Measurements from ENCODE around the gene ANG. TPM values are rescaled to one million over a fixed set of nuclear protein-coding genes. Genes with fewer than 3 reads are reported as not detected.

ANG gene
- 3.0 and 6.2 TPM in 2 replicates for total RNA-seq

DNA sequence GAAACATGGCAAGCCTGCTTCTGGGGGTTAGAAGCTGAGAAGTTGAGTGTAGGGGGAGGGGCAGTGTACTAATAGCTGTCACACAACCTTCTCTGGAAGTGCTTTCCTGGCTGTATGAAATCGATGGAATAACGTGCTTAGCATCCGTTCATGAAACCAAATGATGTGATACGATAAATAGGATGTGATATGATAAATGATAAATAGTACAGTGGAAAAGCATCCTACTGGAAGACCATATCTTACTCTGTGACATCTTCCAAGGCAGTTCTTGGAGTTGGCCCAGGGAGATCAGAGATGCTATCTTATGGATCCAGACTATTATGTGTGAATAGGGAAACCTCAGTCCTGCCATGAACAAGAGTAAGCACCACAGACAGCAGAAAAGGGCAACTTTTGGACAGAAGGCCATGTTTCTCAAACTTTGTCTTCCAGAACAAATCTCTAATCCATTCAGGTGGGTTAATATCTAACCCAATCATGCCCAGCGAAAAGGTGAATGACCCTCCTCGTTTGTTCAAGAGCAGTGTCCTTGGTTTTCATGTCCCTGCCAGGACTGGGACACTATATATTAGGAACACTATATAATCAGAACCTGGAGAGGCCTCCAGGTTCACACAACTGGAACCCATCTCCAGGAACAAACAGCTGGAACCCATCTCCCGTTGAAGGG is at the start of gene ANG:
Gene ANG, plus strand, starts transcription at position 598 of the 673 bp plus-strand sequence. CDS start 4,801 bp downstream, outside the sequence.

DNA sequence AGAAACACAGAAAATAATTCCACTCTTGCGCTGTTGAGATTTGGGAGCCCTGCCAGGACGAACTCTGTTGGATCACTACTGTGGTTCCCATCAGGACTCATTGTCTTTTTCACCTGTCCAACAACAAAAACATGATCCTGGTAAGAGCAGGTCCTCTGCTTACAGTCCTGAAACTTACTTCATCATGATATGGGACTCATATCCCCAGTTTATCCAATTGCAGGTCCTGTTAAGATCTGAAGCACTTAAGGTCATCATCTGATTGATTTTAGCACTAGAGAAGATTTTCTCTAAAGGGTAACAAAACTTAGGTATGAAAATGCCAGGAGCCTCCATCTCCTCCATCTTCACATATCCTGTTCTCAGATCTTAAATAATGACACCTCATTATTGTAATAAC is 47.0 kb upstream of the ANG start, which contains the start of gene OR6S1:
Gene OR6S1, minus strand, starts transcription at position 101 of the 400 bp plus-strand sequence. Its CDS starts 0 bp downstream, at position 101.

DNA sequence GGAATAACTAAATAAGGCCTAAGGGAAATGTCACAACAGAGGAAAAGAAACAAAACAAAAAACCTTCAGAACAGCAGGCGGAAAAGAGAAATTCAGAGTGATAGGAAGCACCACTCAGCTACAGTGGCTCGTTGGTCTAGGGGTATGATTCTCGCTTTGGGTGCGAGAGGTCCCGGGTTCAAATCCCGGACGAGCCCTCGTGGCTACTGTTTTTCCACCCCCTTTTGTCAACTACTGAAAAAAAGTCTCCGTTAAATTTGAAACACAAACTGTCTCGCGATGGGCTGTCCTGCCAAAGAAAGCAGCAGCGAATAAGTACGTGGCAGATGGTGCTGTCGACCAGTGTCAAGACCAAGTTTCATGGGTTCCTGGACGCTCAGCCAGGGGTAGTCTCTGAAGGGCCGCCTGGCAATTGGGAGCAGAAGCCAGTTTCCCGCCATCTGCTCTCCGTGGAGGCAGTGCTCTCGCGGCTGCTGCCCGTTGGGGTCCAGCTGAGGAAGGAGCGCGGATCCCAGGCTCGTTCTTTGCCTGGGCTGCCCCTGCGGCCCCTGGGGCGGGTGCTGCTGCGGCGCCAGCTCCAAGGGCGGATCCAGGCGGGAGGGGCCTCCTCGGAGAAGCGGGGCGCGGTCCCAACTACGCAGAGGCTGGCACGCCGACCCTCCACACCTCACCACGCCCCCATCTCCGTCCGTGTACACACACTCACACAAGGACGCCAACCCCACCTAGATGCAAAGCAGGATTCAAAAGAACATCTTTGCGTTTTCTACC is 4.5 kb upstream of the ANG start, which contains the start of gene RNASE4:
Gene RNASE4, plus strand, starts transcription at position 670 of the 771 bp plus-strand sequence. CDS start 14,812 bp downstream, outside the sequence.

Other genes with a start within 250 kb of the ANG start
- gene OSGEP, start 234.0 kb upstream of the ANG start, total RNA-seq = 50.4 and 53.9 TPM in 2 replicates
- gene APEX1, start 233.5 kb upstream of the ANG start, total RNA-seq = 56.7 and 76.1 TPM in 2 replicates
- gene PIP4P1, start 227.3 kb upstream of the ANG start, total RNA-seq = 18.3 and 33.3 TPM in 2 replicates
- gene PNP, start 219.4 kb upstream of the ANG start, total RNA-seq = 161 and 229 TPM in 2 replicates
- gene RNASE10, start 183.2 kb upstream of the ANG start, total RNA-seq = under 0.01 TPM in 1 of 2 replicates, not detected in the other
- gene RNASE9, start 127.7 kb upstream of the ANG start, total RNA-seq = not detected in 2 replicates
- gene RNASE11, start 100.8 kb upstream of the ANG start, total RNA-seq = not detected in 2 replicates
- gene RNASE12, start 97.4 kb upstream of the ANG start, total RNA-seq = not detected in 2 replicates
- not detected in 2 replicates for gene OR6S1, start 47.1 kb upstream of the ANG start, total RNA-seq
- 12.8 and 19.3 TPM in 2 replicates for gene RNASE4, start 4.2 kb upstream of the ANG start, total RNA-seq
- not detected in 2 replicates for gene EDDM3A, start 57.1 kb downstream of the ANG start, total RNA-seq
- not detected in 2 replicates for gene EDDM3B, start 79.6 kb downstream of the ANG start, total RNA-seq
- not detected in 2 replicates for gene RNASE6, start 92.5 kb downstream of the ANG start, total RNA-seq
- gene RNASE1, start 114.1 kb downstream of the ANG start, total RNA-seq = 0.43 and 0.98 TPM in 2 replicates
- gene RNASE3, start 202.6 kb downstream of the ANG start, total RNA-seq = not detected in 2 replicates

All from dermis lymphatic vessel endothelial cell (primary cell).